Activated CD8-positive, alpha-beta memory T cell treated with anti-CD3 and anti-CD28 coated beads, Interleukin-2, amount 50 U/mL, for 24 hours (primary cell): Measurements from ENCODE around the gene SORCS2.

Experiments
- DNase-seq: peaks from one replicate; pipeline ENCODE4 v3.0.0-alpha.2; 2020; ENCODE audit errors: extremely low read depth

Gene SORCS2

DNA sequence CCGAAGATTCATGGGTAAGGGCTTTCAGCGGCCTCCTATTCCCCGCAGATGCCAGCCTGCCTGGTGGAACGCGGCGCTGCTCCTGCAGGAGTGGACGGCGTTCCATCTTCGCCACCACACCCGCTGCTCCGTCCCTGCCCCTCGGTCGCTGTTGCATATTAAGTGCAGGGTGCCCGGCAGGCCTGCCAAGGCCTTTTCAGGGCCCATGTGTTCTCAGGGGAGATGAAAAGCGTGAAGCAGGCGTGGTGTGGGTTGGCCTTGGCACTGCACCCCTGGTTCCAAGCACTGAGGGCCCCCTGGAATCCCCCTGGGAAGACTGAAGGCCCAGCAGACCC lies 52.0 kb downstream of the SORCS2 start:
- DNase-seq = no peak

DNA sequence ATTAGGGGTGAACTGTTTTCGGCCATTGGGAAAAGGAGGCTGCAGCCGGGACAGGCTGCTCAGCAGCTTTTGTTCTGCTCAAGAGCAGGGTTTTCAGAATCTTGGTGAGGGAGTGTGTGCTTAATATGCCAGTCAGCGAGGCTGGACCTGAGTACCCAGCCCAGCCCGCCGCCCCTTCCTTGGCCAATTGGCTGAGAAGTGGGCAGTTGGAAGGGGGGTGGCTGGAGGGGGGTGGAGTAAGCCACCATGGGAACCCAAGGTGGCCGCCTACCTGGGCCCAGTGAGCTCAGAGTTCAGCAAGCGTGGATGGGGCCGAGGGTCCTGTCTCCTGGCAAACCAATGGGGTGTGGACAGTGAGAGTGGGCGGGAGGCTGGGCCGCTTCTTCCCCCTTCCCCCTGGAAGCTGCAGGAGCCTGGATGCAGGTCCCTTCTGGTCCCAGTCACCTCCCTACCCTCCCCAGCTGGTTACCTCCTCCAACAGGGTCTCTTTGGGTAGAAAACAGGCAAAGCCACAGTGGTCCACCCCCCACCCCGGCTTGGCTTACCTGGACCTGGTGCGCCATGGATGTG lies 52.5 kb downstream of the SORCS2 start:
- no peak for DNase-seq

DNA sequence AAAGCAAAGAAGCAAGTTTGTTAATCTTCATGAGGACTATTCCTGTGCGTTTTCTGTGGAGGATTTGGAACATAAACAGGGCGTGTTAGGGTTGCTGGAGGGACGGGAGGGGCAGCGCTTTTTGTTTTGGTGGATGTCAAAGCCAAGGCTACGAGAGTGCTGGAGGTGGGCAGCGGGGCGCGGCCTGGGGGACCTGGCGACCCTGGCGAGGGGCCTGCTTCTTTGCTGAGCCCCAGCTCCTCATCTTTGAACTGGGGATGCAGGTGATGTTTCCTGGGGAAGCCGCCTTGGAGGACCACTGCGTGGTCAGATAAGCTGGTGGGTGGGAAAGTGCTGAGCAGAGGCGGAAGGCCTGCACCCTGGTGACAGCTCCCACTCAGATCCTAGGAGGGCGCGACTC lies 55.2 kb downstream of the SORCS2 start:
- no peak for DNase-seq

DNA sequence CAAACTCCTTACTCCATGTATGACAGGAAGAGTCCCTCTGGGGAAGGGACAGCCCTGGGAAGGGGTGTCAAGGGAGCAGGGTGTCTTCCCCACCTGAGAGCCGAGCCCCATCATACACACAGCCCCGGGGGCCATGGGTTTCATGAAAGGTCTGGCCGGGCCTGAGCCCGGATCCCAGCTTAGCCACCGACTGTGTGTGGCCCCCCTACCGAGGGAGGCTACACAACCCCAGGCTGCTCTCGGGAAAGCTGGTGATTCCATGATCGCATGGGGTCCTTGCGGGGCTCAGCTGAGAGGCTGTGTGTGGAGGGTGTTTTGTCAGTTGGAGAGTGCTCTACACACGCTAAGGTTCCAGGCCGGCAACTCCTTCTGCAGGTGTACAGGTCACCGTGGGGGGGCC lies 55.6 kb downstream of the SORCS2 start:
- DNase-seq = no peak

DNA sequence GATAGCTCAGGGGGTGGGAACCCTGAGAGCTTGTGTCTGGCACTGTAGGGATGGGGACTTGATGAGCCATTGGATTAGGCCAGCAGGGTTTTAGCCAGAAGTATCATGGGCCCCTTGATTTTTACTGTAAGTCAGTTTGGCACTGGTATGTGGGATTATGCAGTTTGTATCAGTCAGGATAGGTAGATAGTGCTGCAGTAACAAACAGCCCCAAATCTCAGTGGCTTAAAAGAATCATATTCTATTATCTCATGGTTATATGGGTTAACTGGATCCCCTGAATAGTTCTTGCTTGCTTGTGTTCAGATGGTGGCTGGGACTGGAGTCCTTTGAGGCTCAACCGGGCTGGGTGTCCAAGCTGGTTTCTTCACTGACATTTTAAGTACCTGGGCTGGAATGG lies 56.5 kb downstream of the SORCS2 start:
- DNase-seq = no peak

DNA sequence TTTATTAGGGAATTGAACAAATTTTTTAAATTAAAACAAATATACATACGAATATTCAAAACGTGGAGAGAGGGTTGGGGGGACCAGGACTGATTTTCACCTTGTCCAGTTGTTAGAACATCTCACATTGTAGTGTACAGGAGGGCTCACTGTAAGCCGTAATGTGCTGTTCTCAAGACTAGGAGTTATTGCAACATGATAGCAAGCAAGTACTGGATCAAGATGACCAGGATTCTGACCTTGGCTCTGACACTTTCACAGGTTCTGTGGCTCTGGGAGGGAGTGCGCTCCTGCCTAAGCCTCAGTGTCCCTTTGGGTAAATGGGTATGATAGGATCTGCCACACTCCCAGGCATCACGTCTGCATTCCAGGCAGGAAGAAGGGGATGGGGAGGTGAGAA lies 59.0 kb downstream of the SORCS2 start:
- DNase-seq = no peak

DNA sequence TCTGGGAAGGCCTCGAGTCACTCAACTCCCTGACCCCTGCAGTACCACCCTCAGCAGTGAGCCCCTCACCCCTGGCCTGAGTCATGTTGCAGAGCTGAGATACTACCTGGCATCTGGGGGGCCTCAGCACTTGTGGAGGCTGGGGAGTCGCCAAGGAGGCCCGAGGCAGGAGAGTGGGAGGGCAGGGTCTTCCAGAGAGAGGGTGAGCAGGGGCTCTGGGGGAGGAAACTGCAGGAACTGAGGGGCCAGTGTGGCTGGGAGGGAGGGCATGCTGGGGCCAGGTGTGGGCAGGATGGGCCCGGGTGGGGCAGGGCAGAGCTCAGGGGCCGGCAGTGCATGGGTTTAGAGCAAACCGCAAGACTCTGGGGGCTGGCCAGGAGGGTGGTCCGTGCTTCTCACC lies 59.7 kb downstream of the SORCS2 start:
- no peak for DNase-seq

DNA sequence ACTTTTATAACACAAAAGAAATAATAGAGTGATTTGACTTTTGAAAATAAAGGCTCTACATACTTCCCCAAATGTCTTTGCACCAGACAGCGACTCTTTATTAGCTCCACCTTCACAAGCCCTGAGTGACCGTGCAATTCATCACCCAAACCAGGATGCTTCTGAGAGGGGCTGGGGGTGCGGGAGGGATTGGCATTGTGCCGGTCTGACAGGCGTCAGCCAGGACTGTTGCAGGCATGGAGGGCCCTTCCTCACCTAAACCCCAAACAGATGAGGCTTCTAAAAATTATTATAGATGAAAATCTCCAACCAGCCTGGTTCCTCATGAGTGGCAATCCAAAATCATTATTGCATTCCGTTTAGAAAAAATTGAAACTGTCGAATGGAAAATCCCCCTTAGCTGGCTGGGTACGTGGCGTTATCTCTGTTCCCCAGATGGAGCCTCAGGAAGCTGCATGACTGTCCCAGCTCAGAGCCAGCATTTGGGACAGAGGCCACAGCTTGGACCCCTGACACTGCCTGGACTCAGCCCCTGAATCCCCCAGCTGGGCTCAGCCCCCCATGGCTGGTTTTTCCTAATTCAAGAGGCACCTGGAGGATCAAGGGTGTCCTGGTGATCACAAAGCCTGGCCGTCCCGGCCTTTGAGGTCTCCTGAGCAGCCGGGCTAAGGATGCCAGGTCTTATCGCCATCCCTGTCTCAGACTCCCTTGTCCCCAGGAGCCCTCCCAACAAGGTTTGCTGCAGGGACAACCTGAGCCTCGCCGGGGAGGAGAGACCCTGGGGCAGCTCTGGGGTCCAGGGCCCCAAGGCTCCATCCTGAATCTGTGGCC lies 60.4 kb downstream of the SORCS2 start:
- DNase-seq = no peak

DNA sequence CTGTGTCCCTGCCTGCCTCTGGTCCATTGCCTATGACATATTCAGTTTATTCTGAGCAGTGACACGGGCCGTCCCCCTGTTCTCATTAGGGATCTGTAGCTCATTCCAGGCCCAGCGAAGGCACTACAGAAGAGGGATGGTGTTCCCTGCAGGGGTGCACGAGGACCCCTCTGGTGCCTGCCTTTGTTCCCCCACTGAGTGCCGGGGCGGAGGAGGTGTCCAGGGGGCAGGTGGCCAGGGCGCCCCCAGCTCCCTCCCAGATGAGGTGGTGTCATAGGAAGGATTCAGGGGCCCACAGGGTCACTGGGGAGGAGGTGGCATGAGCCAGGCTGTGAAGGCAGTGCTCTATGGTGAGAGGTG lies 61.0 kb downstream of the SORCS2 start:
- DNase-seq = no peak

DNA sequence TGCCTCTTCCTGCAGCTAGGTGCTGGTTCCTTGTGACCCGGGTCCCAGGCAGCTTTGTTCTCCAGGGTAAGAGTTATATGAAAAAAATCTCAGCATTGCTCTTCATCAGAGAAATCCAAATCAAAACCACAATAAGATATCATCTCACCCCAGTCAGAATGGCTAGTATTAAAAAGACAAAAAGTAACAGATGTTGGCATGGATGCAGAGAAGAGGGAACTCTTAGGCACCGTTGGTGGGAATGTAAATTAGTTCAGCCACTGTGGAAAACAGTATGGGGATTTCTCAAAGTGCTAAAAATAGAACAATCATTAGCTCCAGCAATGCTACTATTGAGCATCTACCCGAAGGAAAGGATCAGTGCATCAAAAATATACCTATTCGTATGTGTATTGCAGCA lies 61.5 kb downstream of the SORCS2 start:
- DNase-seq = no peak

DNA sequence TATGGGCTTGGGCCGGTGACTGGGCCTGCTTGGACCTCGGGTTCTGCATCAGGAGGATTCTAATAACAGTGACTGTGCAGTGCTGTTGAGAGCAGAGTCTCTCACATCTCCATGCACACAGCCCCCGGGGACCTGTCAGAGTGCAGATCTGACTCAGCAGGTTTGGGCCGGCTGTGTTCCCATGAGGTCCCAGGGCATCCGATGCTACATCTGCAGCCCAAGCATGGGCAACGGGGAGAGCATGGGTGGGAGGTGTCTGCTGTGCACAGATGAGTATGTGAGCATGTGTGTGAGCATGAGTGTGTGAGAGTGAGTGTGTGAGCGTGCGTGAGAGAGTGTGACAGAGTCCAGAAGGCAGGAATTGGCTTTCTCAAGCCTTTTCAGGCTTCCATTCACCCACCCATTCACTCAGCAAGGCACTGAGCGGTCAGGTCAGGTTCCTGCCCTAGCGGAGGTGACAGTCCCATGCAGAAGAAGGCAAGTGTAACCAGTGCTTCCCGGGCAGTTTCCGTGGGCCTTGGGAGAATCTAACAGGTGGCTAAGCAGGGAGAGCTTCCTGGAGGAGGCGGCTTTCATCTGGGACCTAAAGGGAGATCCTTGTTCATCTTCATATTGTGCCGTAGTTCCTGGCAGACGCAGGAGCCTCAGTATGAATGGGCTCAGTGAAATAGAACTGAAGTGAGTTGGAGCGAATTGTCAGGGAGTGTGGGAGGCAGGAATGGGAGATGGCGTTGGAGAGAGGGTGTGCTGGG lies 62.6 kb downstream of the SORCS2 start:
- DNase-seq = no peak

DNA sequence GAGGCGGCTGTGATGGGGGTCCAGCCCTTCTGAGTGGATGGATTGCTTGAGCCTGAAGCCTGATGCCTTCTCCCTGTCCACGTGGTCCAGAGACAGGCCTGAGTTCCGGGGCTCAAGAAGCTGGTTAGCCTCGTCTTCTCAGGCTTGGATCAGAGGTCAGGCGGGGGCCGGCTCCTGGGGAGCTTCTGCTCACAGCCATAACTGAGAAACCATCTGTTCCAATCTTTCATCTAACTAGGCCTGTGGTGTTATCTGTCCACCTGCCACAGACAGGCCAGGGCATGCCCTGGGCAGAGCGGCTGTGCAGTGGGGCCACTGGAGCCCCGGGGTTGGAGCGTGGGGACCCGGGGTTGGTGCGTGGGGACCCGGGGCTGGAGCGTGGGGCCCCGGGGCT lies 63.1 kb downstream of the SORCS2 start:
- no peak for DNase-seq

DNA sequence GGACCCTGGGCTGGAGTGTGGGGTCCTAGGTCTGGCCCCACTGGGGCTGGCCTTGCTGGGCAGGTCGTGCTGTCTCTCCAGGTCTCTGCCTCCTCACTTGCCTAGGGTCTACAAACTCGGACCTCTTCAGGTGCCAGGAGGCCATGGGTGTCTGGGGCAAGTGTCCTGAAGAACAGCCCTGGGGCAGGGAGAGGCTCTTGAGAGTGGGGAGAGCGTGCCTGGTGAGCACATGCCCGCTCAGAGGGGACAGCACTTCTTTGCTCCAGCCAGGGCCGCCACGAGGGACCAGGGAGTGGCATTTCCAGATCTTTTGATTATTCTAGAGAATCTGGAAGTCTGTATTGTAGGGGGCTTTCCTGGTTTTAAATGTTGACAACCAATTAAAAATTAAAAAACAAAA lies 63.7 kb downstream of the SORCS2 start:
- DNase-seq = no peak

DNA sequence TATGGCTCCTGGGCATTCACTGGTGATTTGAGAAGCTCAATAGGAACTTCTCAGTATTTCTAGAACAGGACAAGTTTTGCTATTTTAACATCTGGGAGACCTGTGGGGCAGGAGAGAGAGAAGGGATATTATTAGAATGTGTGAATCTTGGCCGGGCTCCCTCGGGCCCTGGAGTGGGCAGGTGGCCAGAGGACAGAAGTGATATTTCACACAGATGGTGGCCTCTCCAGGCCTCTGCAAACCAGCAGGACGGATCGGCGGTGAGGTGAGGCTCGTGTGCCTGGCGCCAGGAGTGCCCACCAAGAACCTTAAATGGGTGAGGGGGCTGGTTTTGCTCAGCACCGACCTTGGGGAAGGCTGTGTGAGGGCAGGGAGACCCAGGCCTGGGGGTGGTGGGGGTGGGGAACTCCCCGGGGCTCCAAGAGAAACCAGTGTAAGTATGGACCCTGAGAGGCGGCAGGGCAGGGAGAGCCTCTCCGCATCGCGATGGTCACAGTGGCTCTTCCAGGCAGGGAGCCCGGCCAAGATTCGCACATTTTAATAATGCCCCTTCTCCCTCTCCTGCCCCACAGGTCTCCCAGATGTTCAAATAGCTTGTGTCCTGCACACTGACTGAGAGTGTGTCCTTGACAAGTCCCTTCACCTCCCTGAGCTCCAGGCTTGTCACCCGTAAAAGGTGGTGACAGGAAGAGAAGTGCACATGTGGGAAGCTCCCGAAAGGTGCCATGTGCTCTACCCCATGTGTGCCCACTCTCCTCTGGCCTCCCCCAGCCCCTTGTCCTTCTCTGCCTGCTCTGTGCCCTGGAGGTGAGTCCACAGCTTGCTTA lies 64.9 kb downstream of the SORCS2 start:
- DNase-seq = no peak

DNA sequence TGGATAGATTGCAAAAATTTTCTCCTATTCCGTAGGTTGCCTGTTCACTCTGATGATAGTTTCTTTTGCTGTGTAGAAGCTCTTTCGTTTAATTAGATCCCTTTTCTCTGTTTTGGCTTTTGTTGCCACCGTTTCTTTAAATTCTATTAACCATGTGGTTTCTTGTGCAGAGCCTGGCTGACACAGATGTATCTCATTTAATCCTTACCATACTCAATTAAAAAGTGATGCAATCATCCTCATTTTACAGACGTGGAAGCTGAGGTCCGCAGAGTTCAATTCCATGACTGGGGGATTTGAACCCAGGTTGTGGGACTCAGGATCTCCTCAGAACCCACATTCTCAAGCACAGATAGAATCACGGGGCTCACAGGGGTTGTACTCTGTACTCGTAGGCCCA lies 66.7 kb downstream of the SORCS2 start:
- DNase-seq = no peak

DNA sequence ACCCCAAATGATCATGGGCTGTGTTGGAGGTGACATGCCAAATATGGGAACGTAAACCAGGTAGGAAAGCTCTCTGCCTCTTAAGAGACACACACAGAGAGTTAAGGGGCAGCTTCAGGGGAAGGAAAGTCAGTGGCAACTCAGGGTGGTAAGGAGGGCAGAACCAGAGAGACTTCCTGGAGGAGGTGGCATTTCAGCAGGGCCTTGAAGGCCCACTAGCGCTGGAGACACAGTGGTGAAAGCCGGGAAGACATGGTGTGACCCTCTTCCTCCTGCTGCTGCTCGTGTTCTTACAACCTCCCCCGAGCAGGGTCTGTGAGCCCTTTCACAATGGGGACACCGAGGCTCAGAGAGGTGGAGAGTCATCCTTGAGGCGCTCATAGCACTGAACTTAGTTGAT lies 68.2 kb downstream of the SORCS2 start:
- no peak for DNase-seq

DNA sequence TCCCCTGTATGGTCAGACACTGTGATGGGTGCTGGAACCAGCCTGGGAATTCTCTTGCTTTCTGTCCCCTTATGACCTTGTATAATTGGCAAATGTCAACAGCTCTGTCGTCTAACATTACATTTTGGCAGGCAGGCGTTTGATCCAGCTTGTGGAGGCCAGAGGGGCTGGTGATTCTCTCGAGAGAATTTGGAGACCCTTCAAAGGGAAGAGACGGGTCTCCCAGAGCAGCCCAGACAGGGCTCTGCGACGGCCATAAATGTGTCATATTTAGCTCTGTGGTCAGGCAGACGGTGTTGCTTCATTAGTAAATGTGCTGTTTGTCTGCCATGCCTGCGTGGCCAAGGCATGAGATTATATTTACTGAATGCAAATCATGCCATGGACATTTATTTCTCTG lies 68.7 kb downstream of the SORCS2 start:
- DNase-seq = no peak

DNA sequence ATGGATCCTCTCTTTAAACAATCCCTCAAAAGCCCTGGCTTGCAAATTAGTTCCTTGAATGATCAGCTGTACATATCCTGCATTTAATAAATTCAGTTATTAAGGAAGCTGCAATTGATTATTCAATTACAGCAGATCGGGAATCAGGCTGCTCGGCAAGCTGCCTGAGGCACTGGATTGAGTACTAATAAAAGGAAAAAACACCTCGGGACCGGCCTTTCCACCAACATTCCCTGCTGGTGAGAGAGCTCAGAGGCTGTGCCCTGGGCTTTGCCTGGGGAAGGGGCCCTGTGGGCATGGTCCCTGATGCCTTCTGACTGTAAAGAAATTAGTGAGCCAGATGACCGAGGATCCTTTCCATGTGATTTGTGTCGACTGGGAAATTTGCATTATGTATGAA lies 69.2 kb downstream of the SORCS2 start:
- no peak for DNase-seq

DNA sequence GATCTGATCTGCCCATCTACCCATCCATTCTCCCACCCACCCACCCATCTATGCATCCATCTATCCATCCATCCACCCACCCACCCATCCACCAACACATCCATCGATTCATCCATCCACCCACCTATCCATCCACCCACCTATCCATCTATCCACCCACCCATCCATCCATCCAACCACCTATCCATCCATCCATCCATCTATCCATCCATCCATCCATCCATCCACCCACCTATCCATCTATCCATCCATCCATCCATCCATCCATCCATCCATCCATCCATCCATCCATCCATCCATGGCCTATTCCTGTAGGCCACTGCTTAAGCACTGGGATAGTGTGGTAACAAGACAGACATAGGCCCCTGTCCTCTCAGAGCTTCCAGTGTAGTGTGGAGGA lies 69.8 kb downstream of the SORCS2 start:
- DNase-seq = no peak

DNA sequence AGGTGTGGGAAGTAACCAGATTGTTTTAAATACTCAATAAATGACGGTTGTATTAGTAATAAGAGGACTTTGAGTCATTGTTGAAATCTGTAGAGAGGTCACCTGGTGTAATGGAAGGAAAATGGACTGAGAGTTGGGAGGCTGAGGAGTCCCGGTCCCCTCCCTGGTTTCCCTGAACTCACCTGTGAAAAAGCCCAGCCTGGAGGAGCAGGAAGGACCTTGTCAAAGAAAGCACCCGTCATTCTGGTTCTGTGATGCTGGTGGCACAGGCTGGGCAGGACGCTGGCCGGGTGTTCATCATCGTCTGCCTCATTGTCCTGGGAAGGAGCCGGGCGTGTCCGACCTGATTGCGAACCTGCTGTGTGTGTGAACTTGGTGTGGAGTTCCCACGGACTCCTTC lies 70.8 kb downstream of the SORCS2 start:
- no peak for DNase-seq

DNA sequence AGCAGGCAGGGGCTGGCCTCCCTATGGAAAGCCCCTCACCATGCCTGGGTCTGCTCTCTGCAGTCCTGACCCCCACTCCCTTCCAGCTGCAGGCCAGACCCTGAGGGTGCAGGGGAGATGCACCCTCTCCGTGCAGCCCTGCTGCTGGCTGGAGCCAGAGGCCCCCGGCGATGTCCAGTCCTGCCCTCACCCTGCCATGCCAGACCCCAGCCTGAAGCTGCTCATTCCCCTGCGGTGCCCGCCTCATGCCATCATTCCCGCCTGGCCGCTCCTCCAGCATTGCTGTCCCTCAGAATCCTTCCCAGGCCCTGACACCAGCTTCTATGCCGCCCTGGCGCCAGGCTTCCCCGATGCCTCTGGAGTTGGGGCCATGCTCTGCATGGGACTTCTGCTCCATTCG lies 72.4 kb downstream of the SORCS2 start:
- DNase-seq = no peak

DNA sequence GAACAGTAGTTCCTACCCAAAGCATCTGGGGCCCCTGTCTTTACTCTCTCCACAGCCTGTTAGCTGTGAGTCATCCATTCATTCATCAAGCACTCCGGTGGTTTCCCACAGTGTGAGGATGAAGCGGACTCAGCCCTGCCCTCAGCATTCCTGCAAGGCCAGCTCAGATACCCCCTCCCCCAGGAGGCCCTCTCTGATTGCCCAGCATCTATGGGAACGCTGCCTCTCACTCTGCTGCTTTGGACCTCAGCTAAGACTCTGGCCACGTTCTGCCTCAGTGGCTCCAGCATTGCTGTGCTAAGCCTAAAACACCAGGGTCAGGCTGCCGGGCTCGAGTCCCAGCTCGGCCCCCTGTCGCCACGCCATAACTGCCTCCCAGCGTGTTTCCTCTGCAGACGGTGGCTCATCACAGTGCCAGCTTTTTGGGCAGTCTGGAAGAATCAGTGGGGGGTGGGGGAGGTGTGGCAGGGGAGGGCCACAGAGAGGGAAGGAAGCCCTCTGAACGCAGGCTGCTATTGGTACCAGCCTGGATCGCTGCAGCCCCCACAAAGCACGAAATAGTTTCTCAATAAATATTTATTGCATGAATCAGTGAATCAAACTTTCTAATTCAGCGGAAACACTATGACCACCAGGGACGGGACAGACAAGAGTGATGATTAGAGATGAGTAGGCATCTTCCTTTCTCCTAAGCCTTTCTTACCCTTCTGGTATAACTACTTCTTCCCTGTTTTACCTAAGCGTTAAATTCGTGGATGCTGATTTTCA lies 74.4 kb downstream of the SORCS2 start:
- no peak for DNase-seq
